Activated CD4-positive, alpha-beta T cell treated with anti-CD3 and anti-CD28 coated beads for 48 hours (primary cell): ENCODE measurements around the gene S100A1.
A peak's percentile ranks its signal among the peaks of the same experiment; 100 is the strongest.

Source experiments
- DNase-seq: peaks from one replicate; pipeline ENCODE4 v3.0.0-alpha.2; 2020

S100A1 gene

DNA sequence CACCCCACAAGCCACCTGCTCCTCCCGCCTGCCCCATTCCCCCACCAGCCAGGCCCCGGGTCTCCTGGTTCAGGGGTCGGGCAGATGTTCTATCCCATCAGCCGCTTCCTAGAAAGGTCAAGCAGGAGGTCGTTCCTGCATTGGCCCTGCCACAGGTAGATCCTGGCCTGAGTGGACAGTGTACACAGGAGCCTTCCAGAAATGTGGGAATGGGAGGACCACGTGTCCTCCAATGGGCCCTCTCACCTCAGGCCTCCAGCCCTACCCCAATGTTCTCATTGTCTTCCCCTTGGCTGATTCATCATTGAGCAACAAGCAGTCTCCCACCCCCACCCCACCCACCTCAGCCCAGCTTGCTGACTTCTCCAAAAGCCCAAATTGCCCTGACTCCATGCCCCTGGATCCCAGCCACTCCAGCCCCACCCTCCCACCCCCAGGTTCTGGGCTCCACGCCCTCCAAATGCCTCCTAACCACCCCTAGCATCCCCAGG, 17.4 kb upstream of the S100A1 start:
- no peak for DNase-seq

DNA sequence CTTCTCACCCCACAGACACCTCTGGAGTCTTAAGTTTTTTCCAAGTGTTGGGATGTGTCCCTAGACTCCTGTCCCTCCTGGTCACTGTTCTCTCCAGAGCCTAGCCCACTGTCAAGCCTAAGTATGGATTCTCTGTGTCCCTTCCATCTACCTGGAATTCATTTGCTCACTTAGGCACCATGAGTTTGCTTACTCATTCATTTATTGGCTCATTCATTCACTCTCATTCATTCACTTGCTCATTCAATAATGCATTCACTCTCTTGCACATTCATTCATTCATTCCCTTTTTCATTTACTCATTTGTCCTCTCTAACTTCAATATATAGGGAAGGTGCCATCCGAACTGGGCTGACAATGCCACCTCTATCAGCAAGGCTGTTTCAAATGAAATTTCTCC, 16.9 kb upstream of the S100A1 start:
- no peak for DNase-seq

- DNase-seq = no peak
These were observed 16.0 kb upstream of the S100A1 start for GRCh38 chr1:153612111-153612754.

GRCh38 chr1:153612755-153613331, 15.4 kb upstream of the S100A1 start, which contains the start of gene S100A16:
S100A16 (minus strand) TSS chr1:153613137; CDS start chr1:153608151, 4,986 bp downstream.
- no peak for DNase-seq

- DNase-seq = no peak
These were observed 14.8 kb upstream of the S100A1 start for GRCh38 chr1:153613406-153613805.

DNA sequence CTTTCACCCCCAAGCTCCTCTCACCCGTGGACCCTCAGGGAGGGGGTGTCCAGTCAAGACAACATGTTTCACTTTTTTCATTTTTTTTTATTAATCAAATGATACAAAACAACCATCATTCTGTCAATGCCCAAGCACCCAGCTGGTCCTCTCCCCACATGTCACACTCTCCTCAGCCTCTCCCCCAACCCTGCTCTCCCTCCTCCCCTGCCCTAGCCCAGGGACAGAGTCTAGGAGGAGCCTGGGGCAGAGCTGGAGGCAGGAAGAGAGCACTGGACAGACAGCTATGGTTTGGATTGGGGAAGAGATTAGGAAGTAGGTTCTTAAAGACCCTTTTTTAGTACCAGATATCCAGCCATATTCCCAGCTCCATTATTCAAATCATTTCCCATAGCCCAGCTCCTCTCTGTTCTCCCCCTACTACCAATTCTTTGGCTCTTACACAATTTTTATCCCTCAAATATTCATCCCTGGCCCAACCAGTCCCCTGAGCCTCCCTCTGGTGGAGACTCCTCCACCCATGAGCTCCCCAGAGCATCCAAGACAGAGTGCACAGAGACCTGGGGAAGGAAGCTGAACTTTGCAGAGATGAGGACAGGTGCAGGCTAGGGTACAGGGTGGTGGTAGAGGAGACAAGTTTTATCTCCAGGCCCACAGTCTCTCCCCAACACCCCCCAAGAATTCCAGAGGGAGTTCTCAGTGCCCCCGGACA, 13.9 kb upstream of the S100A1 start:
- no peak for DNase-seq

- no peak for DNase-seq
These were observed 13.3 kb upstream of the S100A1 start for GRCh38 chr1:153614906-153615305.

- DNase-seq = no peak
These were observed 12.8 kb upstream of the S100A1 start for GRCh38 chr1:153615406-153615805.

GRCh38 chr1:153616144-153616916, 11.9 kb upstream of the S100A1 start, which contains the start of gene S100A14:
S100A14 (minus strand) TSS chr1:153616325; CDS start chr1:153615858, 467 bp downstream.
- no peak for DNase-seq

DNA sequence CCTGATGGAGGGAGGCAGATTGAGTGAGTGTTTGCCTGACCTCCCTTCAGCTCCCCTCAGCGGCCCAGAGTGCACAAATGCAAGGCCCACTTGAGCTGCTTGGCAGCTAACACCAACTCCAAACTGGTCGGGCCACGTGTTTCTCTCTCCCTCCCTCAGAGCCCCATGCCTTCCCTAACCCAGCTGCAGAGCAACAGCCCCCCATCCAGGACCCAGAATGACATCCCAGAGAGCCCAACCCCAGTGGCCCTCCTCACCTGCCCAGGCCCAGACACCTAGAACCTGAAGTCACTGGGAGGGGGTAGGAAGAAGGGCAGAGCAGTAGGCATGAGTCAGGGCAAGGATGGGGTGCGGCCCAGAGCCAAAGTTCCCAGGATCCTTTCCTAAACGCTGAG, 11.3 kb upstream of the S100A1 start:
- DNase-seq = no peak

GRCh38 chr1:153617663-153618062, 10.6 kb upstream of the S100A1 start:
- no peak for DNase-seq

DNA sequence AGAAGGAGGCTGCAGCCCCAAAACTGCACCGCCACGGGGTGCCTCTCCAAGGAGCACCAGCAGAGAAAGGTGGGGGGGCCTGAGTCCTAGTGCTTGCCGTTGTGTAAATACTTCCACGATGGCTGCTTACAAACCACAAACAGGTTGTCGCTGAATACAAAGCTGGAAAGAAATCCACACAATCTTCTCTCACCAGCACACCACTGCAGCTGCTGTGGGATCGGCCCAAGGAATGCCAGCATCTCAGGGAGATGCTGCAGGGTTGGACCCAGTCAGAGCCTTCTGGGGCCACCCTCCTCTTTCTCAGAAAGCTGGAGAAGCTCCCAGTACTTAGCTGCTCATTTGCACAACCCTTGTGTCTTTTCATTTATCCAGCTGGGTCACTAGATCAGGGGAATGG, 9.1 kb upstream of the S100A1 start:
- no peak for DNase-seq

GRCh38 chr1:153623101-153623500, 5.1 kb upstream of the S100A1 start:
- no peak for DNase-seq

DNA sequence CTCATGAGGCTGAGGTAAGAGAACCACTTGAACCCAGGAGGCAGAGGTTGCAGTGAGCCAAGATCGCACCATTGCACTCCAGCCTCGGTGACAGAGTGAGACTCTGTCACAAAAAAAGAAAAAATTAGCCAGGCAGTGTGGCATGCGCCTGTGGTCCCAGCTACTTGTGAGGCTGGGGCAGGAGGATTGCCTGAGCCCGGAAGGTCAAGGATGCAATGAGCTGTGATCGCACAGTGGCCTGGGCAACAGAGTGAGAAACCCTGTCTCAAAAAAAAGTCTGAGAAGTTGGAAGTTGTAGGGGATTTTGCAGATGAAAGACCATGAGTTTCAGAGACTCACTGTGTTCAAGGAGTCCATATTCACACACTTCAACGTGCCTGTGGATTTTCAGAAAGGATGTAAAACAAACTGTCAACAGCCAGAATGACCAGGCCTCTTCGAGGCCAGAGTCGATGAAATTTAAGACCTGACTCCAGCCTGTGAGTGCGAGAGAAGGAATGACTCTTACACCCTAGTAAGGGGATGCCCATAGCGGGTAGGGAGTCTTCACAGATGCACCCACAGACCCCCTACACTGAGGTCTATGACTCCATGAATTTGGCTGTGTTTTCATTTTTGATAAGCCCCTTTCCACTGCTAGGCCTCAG, 3.1 kb upstream of the S100A1 start:
- no peak for DNase-seq

GRCh38 chr1:153626477-153626903, 1.7 kb upstream of the S100A1 start:
- no peak for DNase-seq

GRCh38 chr1:153626904-153627714, 1.1 kb upstream of the S100A1 start, which contains the start of gene S100A13:
S100A13 (minus strand) TSS chr1:153627505; CDS start chr1:153626472, 1,033 bp downstream.
- DNase-seq = peak; percentile 25

GRCh38 chr1:153628638-153629342, 556 bp downstream of the S100A1 start:
- DNase-seq = no peak

- no peak for DNase-seq
These were observed 1.1 kb downstream of the S100A1 start for GRCh38 chr1:153629343-153629665.

DNA sequence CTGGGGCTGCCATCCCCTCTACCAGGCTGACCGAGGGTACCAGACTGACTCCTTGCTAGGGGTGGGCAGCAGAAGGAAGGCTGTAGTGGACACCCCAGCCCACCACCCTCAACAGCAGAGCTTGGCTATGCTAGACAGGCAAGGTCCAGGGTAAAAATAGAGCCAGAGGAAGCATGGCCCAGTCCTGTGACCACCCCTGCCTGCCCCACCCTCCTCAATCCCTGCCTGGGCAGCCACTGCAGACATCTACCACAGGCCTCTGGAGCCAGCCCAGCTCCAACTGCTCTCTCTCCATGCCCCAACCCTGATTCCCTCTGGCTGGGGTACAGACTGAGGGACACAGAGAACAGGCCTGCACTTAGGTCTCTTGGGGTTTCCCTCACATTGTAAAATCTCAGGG, 1.7 kb downstream of the S100A1 start:
- no peak for DNase-seq

- no peak for DNase-seq
These were observed 2.1 kb downstream of the S100A1 start for GRCh38 chr1:153630384-153630783.
